GM21390 (cell line): ENCODE data around the gene MAST1.
"Not testable (repeated sequence)": the region's sequence is repeated elsewhere in the genome, so short reads cannot be mapped to it uniquely, and the experiment has no call there.

Experiments
- ATAC-seq: cut with Tn5 transposase; IDR thresholded peaks from one replicate; pipeline ENCODE4 v1.9.1; 2021; ENCODE audit not compliant: unreplicated experiment

The MAST1 gene

GRCh38 chr19:12800923-12801465 lies 37.3 kb upstream of the MAST1 start:
- ATAC-seq = no peak

GRCh38 chr19:12801466-12802266 lies 36.6 kb upstream of the MAST1 start, which contains the start of the genes PRDX2 and THSD8:
Gene PRDX2, minus strand, starts transcription at chr19:12801800. Its CDS starts 539 bp downstream, at chr19:12801261.
Gene THSD8, plus strand, starts transcription at chr19:12802069. Its CDS starts 3 bp downstream, at chr19:12802072.
- no peak for ATAC-seq

GRCh38 chr19:12802267-12803106 lies 35.8 kb upstream of the MAST1 start:
- ATAC-seq = no peak

GRCh38 chr19:12804051-12804450 lies 34.3 kb upstream of the MAST1 start:
- no peak for ATAC-seq

- no peak for ATAC-seq
These were observed 31.9 kb upstream of the MAST1 start, which contains the start of gene RNASEH2A for GRCh38 chr19:12806242-12807081. Gene RNASEH2A, plus strand, starts transcription at chr19:12806584. Its CDS starts 90 bp downstream, at chr19:12806674.

- no peak for ATAC-seq
These were observed 23.2 kb upstream of the MAST1 start for GRCh38 chr19:12815088-12815487.

GRCh38 chr19:12817188-12817587 lies 21.1 kb upstream of the MAST1 start:
- not testable (repeated sequence) for ATAC-seq

GRCh38 chr19:12817810-12818209 lies 20.5 kb upstream of the MAST1 start:
- ATAC-seq = not testable (repeated sequence)

- no peak for ATAC-seq
These were observed 16.6 kb upstream of the MAST1 start for GRCh38 chr19:12821761-12822160.

- no peak for ATAC-seq
These were observed 12.8 kb upstream of the MAST1 start for GRCh38 chr19:12825254-12826131.

- ATAC-seq = no peak
These were observed 9.8 kb upstream of the MAST1 start for GRCh38 chr19:12828494-12828893.

GRCh38 chr19:12833418-12833737 lies 4.9 kb upstream of the MAST1 start:
- no peak for ATAC-seq

GRCh38 chr19:12833738-12834565 lies 4.4 kb upstream of the MAST1 start:
- ATAC-seq = no peak

- no peak for ATAC-seq
These were observed 3.8 kb upstream of the MAST1 start, which contains the start of gene RTBDN for GRCh38 chr19:12834566-12834943. Gene RTBDN, minus strand, starts transcription at chr19:12834579. Its CDS starts 4,600 bp downstream, at chr19:12829979.

- ATAC-seq = no peak
These were observed 3.1 kb upstream of the MAST1 start for GRCh38 chr19:12834976-12835757.

GRCh38 chr19:12836529-12836863 lies 1.8 kb upstream of the MAST1 start:
- ATAC-seq = no peak

- no peak for ATAC-seq
These were observed 1.1 kb upstream of the MAST1 start for GRCh38 chr19:12837225-12837624.
